ENCODE measurements around the gene GRM4.

The GRM4 gene

DNA sequence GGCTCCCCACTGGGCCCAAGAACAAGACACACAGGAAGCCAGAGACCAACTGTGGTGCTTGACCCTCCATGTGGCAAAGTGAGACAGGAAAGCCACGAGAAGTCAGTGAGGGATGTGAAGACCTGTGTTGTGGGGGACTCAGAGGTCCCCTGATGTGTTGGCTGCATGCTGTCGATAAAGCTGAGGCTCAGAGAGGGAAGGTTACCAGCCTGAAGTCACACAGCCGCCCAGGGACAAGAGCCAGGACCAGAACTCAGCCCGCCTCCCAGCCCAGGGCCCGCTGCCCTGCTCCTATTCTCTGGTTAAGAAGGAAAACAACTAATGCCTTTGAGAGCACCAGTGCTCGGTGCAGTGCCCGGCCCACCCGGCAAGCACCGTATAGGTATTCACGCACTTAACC, 63.5 kb downstream of the GRM4 start:
- TF ChIP-seq, protein P1, sequence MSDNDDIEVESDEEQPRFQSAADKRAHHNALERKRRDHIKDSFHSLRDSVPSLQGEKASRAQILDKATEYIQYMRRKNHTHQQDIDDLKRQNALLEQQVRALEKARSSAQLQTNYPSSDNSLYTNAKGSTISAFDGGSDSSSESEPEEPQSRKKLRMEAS (IDR thresholded peaks at IDR 0.05; ENCODE audit: low read depth, low read length), result no peak
- TF ChIP-seq MYC (IDR thresholded peaks at IDR 0.05; ENCODE audit: low read depth, low read length), result no peak
- no peak for TF ChIP-seq POLR2A (IDR thresholded peaks at IDR 0.05; ENCODE audit: extremely low read depth, insufficient read length)
- TF ChIP-seq, protein P2, sequence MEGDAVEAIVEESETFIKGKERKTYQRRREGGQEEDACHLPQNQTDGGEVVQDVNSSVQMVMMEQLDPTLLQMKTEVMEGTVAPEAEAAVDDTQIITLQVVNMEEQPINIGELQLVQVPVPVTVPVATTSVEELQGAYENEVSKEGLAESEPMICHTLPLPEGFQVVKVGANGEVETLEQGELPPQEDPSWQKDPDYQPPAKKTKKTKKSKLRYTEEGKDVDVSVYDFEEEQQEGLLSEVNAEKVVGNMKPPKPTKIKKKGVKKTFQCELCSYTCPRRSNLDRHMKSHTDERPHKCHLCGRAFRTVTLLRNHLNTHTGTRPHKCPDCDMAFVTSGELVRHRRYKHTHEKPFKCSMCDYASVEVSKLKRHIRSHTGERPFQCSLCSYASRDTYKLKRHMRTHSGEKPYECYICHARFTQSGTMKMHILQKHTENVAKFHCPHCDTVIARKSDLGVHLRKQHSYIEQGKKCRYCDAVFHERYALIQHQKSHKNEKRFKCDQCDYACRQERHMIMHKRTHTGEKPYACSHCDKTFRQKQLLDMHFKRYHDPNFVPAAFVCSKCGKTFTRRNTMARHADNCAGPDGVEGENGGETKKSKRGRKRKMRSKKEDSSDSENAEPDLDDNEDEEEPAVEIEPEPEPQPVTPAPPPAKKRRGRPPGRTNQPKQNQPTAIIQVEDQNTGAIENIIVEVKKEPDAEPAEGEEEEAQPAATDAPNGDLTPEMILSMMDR (IDR thresholded peaks at IDR 0.05; ENCODE audit: low read depth, low read length), result no peak
- DNase-seq (ENCODE audit: low read depth), result no peak
- H3K4me3 ChIP-seq (ENCODE audit: low read depth, low read length), result no peak overlapping the region

GRCh38 chr6:34080357-34080756, 65.5 kb downstream of the GRM4 start:
- no peak for TF ChIP-seq MYC (IDR thresholded peaks at IDR 0.05; ENCODE audit: low read depth, low read length)
- TF ChIP-seq, protein P2 (IDR thresholded peaks at IDR 0.05; ENCODE audit: low read depth, low read length), result no peak
- TF ChIP-seq, protein P1 (IDR thresholded peaks at IDR 0.05; ENCODE audit: low read depth, low read length), result no peak
- TF ChIP-seq POLR2A (IDR thresholded peaks at IDR 0.05; ENCODE audit: extremely low read depth, insufficient read length), result no peak
- DNase-seq (ENCODE audit: low read depth), result no peak
- no peak overlapping the region for H3K4me3 ChIP-seq (ENCODE audit: low read depth, low read length)

- no peak for TF ChIP-seq MYC (IDR thresholded peaks at IDR 0.05; ENCODE audit: low read depth, low read length)
- no peak for TF ChIP-seq POLR2A (IDR thresholded peaks at IDR 0.05; ENCODE audit: extremely low read depth, insufficient read length)
- TF ChIP-seq, protein P1 (IDR thresholded peaks at IDR 0.05; ENCODE audit: low read depth, low read length), result no peak
- TF ChIP-seq, protein P2 (IDR thresholded peaks at IDR 0.05; ENCODE audit: low read depth, low read length), result no peak
- H3K4me3 ChIP-seq (ENCODE audit: low read depth, low read length), result no peak overlapping the region
- no peak for DNase-seq (ENCODE audit: low read depth)
Observed at GRCh38 chr6:34079899-34080298, 66.0 kb downstream of the GRM4 start.

- no peak for DNase-seq (ENCODE audit: low read depth)
- no peak overlapping the region for H3K4me3 ChIP-seq (ENCODE audit: low read depth, low read length)
- TF ChIP-seq, protein P2 (IDR thresholded peaks at IDR 0.05; ENCODE audit: low read depth, low read length), result no peak
- TF ChIP-seq POLR2A (IDR thresholded peaks at IDR 0.05; ENCODE audit: extremely low read depth, insufficient read length), result no peak
Observed at GRCh38 chr6:34075906-34076305, 70.0 kb downstream of the GRM4 start.

GRCh38 chr6:34074064-34074742, 71.7 kb downstream of the GRM4 start:
- no peak overlapping the region for H3K4me3 ChIP-seq (ENCODE audit: low read depth, low read length)
- DNase-seq (ENCODE audit: low read depth), result no peak
- TF ChIP-seq, protein P2 (IDR thresholded peaks at IDR 0.05; ENCODE audit: low read depth, low read length), result no peak
- TF ChIP-seq, protein P1 (IDR thresholded peaks at IDR 0.05; ENCODE audit: low read depth, low read length), result no peak
- TF ChIP-seq POLR2A (IDR thresholded peaks at IDR 0.05; ENCODE audit: extremely low read depth, insufficient read length), result no peak
- no peak for TF ChIP-seq MYC (IDR thresholded peaks at IDR 0.05; ENCODE audit: low read depth, low read length)

DNA sequence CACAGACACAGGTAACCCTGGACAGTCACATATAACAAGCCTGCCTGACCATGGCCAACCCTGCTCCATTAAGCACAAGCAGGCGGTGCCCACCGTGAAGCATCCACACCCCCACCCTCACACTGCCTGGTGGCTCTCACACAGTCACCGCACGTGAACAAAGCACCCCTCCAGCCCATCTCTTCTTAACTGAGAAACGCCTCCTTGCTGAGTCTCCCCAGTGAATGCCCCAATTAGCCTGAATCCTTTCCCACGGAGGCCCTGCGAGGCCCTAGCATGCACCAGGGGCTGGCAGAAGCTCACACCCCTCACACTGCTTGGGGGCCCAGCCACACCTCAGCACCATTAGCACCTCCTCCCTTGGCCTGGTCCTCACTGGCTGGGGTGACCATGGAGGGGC, 72.3 kb downstream of the GRM4 start:
- no peak overlapping the region for H3K4me3 ChIP-seq (ENCODE audit: low read depth, low read length)
- no peak for DNase-seq (ENCODE audit: low read depth)
- TF ChIP-seq, protein P2 (IDR thresholded peaks at IDR 0.05; ENCODE audit: low read depth, low read length), result no peak
- TF ChIP-seq POLR2A (IDR thresholded peaks at IDR 0.05; ENCODE audit: extremely low read depth, insufficient read length) (no peak), MYC (IDR thresholded peaks at IDR 0.05; ENCODE audit: low read depth, low read length) (no peak)
- TF ChIP-seq, protein P1 (IDR thresholded peaks at IDR 0.05; ENCODE audit: low read depth, low read length), result no peak

Measured in NB4 (cell line).